DND-41 (cell line): ENCODE results near the gene TMTC2.

Experiments
- ATAC-seq: fragments of 200-7000 bp; cut with Tn5 transposase; 3 replicates; pipeline ENCODE4 v1.9.1; 2021; ENCODE audit warnings: low read depth; ENCODE audit not compliant: insufficient read depth
- DNase-seq: peaks from one replicate; pipeline ENCODE4 v3.0.0-alpha.2; 2020
- H2AFZ ChIP-seq: 2 replicates; pipeline ENCODE4 v1.6.0; 2012; ENCODE audit warnings: low read depth, low read length
- H3K27ac ChIP-seq: 2 replicates; pipeline ENCODE4 v1.5.1; 2012; ENCODE audit warnings: low read length, inconsistent platforms
- H3K27me3 ChIP-seq: fragments of 200-600 bp; sonication (generic); 2 replicates; pipeline ENCODE4 v1.6.0; 2012; ENCODE audit warnings: low read length, mild to moderate bottlenecking, inconsistent platforms; ENCODE audit not compliant: insufficient read depth, poor library complexity
- H3K36me3 ChIP-seq: 2 replicates; pipeline ENCODE4 v1.5.1; 2012; ENCODE audit warnings: low read length, inconsistent platforms; ENCODE audit not compliant: insufficient read depth
- H3K4me1 ChIP-seq: 2 replicates; pipeline ENCODE4 v1.5.1; 2012; ENCODE audit warnings: mild to moderate bottlenecking, low read length; ENCODE audit not compliant: insufficient read depth
- H3K4me2 ChIP-seq: 2 replicates; pipeline ENCODE4 v1.6.0; 2012; ENCODE audit warnings: mild to moderate bottlenecking, moderate library complexity, low read length, inconsistent platforms; ENCODE audit not compliant: insufficient read depth
- H3K4me3 ChIP-seq, 2 experiments: fragments of 200-600 bp in 1 of 2; shearing (Covaris generic) in 1 of 2; 2 replicates each; pipeline ENCODE4 v1.5.1; 2012 to 2016; ENCODE audit warnings: inconsistent platforms in 2 of 2, low read length in 2 of 2, mild to moderate bottlenecking in 2 of 2, low read depth in 1 of 2, moderate library complexity in 1 of 2
- H3K79me2 ChIP-seq: 2 replicates; pipeline ENCODE4 v1.6.0; 2012; ENCODE audit warnings: low read length, inconsistent platforms; ENCODE audit not compliant: insufficient read depth
- H3K9ac ChIP-seq: 2 replicates; pipeline ENCODE4 v1.6.0; 2012; ENCODE audit warnings: low read depth, mild to moderate bottlenecking, inconsistent platforms, low read length, moderate library complexity
- H3K9me3 ChIP-seq: 2 replicates; pipeline ENCODE4 v1.5.1; 2012; ENCODE audit warnings: low read length, moderate library complexity, mild to moderate bottlenecking, inconsistent platforms; ENCODE audit not compliant: insufficient read depth, severe bottlenecking
- H4K20me1 ChIP-seq: 2 replicates; pipeline ENCODE4 v1.6.0; 2012; ENCODE audit warnings: low read length; ENCODE audit not compliant: insufficient read depth
- CTCF ChIP-seq: IDR thresholded peaks from 2 replicates; pipeline ENCODE4 v1.5.1; 2012; ENCODE audit warnings: borderline replicate concordance, low read length, moderate library complexity, mild to moderate bottlenecking; ENCODE audit not compliant: poor library complexity, severe bottlenecking; ENCODE audit errors: extremely low read depth
- EZH2 ChIP-seq: IDR thresholded peaks from 3 replicates; pipeline ENCODE4 v1.6.1; 2012; ENCODE audit warnings: borderline replicate concordance, low read depth, mild to moderate bottlenecking, moderate library complexity, low read length, inconsistent platforms; ENCODE audit not compliant: severe bottlenecking

The TMTC2 gene

GRCh38 chr12:82855872-82856271, 169.2 kb downstream of the TMTC2 start:
- ATAC-seq (no peak), DNase-seq (no peak)
- Histone ChIP-seq H3K79me2 (no peaks in the 10 kb centered on the region), H3K4me2 (no peak overlapping the region), H4K20me1 (no peaks in the 10 kb centered on the region), H3K4me3 (no peak overlapping the region), H3K27me3 (no peaks in the 10 kb centered on the region), H2AFZ (no peak overlapping the region), H3K9me3 (no peaks in the 10 kb centered on the region), H3K4me1 (no peaks in the 10 kb centered on the region), H3K36me3 (no peaks in the 10 kb centered on the region), H3K27ac (no peak overlapping the region), H3K9ac (no peak overlapping the region)
- TF ChIP-seq CTCF (no peak), EZH2 (no peak)

DNA sequence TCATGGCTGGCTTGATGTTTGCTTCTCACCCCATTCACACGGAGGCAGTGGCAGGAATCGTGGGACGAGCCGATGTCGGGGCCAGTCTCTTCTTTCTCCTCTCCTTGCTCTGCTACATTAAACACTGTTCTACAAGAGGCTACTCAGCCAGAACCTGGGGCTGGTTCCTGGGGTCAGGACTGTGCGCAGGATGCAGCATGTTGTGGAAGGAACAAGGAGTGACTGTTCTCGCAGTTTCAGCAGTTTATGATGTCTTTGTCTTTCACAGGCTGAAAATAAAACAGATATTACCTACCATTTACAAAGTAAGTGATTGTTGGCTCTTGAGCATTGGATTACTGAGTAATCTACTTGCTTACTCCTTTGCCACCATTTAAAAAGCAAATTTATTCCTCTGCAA, 170.6 kb downstream of the TMTC2 start:
- Histone ChIP-seq H2AFZ (no peak overlapping the region), H3K4me2 (no peak overlapping the region), H3K36me3 (no peaks in the 10 kb centered on the region), H3K9me3 (no peaks in the 10 kb centered on the region), H4K20me1 (no peaks in the 10 kb centered on the region), H3K27ac (no peak overlapping the region), H3K27me3 (no peaks in the 10 kb centered on the region), H3K4me3 (no peak overlapping the region), H3K9ac (no peak overlapping the region), H3K4me1 (no peaks in the 10 kb centered on the region), H3K79me2 (no peaks in the 10 kb centered on the region)
- TF ChIP-seq EZH2 (no peak), CTCF (no peak)
- DNase-seq: no peak
- ATAC-seq: no peak

GRCh38 chr12:82857911-82858533, 171.3 kb downstream of the TMTC2 start:
- no peak overlapping the region for H2AFZ ChIP-seq
- H3K4me1 ChIP-seq: no peaks in the 10 kb centered on the region
- no peak overlapping the region for H3K9ac ChIP-seq
- no peak overlapping the region for H3K4me2 ChIP-seq
- H3K4me3 ChIP-seq: no peak overlapping the region
- DNase-seq (no peak), ATAC-seq (no peak)
- H3K27me3 ChIP-seq: no peaks in the 10 kb centered on the region
- H3K9me3 ChIP-seq: no peaks in the 10 kb centered on the region
- H3K79me2 ChIP-seq: no peaks in the 10 kb centered on the region
- H3K36me3 ChIP-seq: no peaks in the 10 kb centered on the region
- H3K27ac ChIP-seq: no peak overlapping the region
- no peak for TF ChIP-seq CTCF
- no peak for TF ChIP-seq EZH2
- H4K20me1 ChIP-seq: no peaks in the 10 kb centered on the region

GRCh38 chr12:82858534-82858917, 171.8 kb downstream of the TMTC2 start:
- DNase-seq (no peak), ATAC-seq (no peak)
- no peak overlapping the region for H2AFZ ChIP-seq
- TF ChIP-seq CTCF: no peak
- TF ChIP-seq EZH2: no peak
- no peaks in the 10 kb centered on the region for H3K79me2 ChIP-seq
- no peak overlapping the region for H3K9ac ChIP-seq
- H4K20me1 ChIP-seq: no peaks in the 10 kb centered on the region
- H3K4me3 ChIP-seq: no peak overlapping the region
- no peaks in the 10 kb centered on the region for H3K9me3 ChIP-seq
- H3K36me3 ChIP-seq: no peaks in the 10 kb centered on the region
- no peaks in the 10 kb centered on the region for H3K4me1 ChIP-seq
- H3K27ac ChIP-seq: no peak overlapping the region
- no peaks in the 10 kb centered on the region for H3K27me3 ChIP-seq
- H3K4me2 ChIP-seq: no peak overlapping the region
